PC-9 (cell line): ENCODE data around the gene WDFY3. TPM values are rescaled to one million over a fixed set of nuclear protein-coding genes. Genes with fewer than 3 reads are reported as not detected.

Experiments used
- BruUV-seq: library from RNA; stranded (reverse); fragments of 400-500 nt; replicated peaks from 2 replicates; lab custom pipeline; 2021; lab: Mats Ljungman, UMichigan
- CTCF ChIA-PET: fragments of 300-600 bp; sonication (Branson Sonifier 250); formaldehyde crosslinking; loops from one replicate; lab custom pipeline; 2022; ENCODE audit warnings: antibody characterized with exemption; lab: Charles Lee
- POLR2A ChIA-PET: fragments of 300-600 bp; sonication (Branson Sonifier 250); formaldehyde crosslinking; loops from one replicate; lab custom pipeline; 2022; ENCODE audit warnings: antibody characterized with exemption; ENCODE audit not compliant: unreplicated experiment; lab: Charles Lee
- DNase-seq, 2 experiments: peaks; one replicate each; pipeline versions ENCODE4 v3.0.0 to v3.0.0-alpha.2; 2015 to 2022; ENCODE audit warnings: mixed read lengths in 1 of 2
- H2AFZ ChIP-seq: fragments of 200-600 bp; sonication (generic); 2 replicates; pipeline ENCODE4 v1.8.1; 2017; ENCODE audit warnings: antibody characterized with exemption
- H3F3A ChIP-seq: fragments of 200-600 bp; sonication (generic); 2 replicates; pipeline ENCODE4 v1.8.1; 2017; ENCODE audit warnings: antibody characterized with exemption, mild to moderate bottlenecking, low read depth; ENCODE audit not compliant: insufficient read depth
- H3K27ac ChIP-seq: fragments of 200-600 bp; sonication (generic); 2 replicates; pipeline ENCODE4 v1.6.1; 2016; ENCODE audit warnings: mixed run types
- H3K27me3 ChIP-seq: fragments of 200-600 bp; sonication (generic); 2 replicates; pipeline ENCODE4 v1.6.1; 2016; ENCODE audit warnings: low read depth, mixed run types; ENCODE audit not compliant: insufficient read depth
- H3K36me3 ChIP-seq: fragments of 200-600 bp; sonication (generic); 2 replicates; pipeline ENCODE4 v1.6.1; 2016; ENCODE audit warnings: low read depth, mixed run types
- H3K4me1 ChIP-seq: fragments of 200-600 bp; sonication (generic); replicated peaks from 2 replicates; pipeline ENCODE4 v1.6.1; 2016; ENCODE audit warnings: mixed run types; ENCODE audit not compliant: insufficient read depth
- H3K4me2 ChIP-seq: fragments of 200-600 bp; sonication (generic); 2 replicates; pipeline ENCODE4 v1.6.1; 2017; ENCODE audit warnings: mixed run types
- H3K4me3 ChIP-seq: fragments of 200-600 bp; sonication (generic); 2 replicates; pipeline ENCODE4 v1.6.1; 2016; ENCODE audit warnings: mixed run types
- H3K79me2 ChIP-seq: fragments of 200-600 bp; sonication (generic); 2 replicates; pipeline ENCODE4 v1.6.1; 2017; ENCODE audit warnings: low read depth, mixed run types
- H3K9me2 ChIP-seq: fragments of 200-600 bp; sonication (generic); 2 replicates; pipeline ENCODE4 v1.8.1; 2017; ENCODE audit warnings: mild to moderate bottlenecking; ENCODE audit not compliant: insufficient read depth
- H3K9me3 ChIP-seq: fragments of 200-600 bp; sonication (generic); 2 replicates; pipeline ENCODE4 v1.8.1; 2016; ENCODE audit warnings: low read depth; ENCODE audit not compliant: insufficient read depth
- H4K20me1 ChIP-seq: fragments of 200-600 bp; sonication (generic); 2 replicates; pipeline ENCODE4 v1.8.1; 2017; ENCODE audit not compliant: insufficient read depth
- EZH2 ChIP-seq: fragments of 200-600 bp; sonication (generic); IDR thresholded peaks from 2 replicates; pipeline ENCODE4 v1.8.0; 2017; ENCODE audit warnings: antibody characterized with exemption, low read depth
- intact Hi-C: fragments of 100-400 bp; cut with micrococcal nuclease; formaldehyde crosslinking; loops from one replicate; pipeline ENCODE4 v1.10.0; 2022; ENCODE audit not compliant: unreplicated experiment
- total RNA-seq: library from RNA; stranded (reverse); gene quantifications from 2 replicates; pipeline ENCODE4 v1.2.3, GENCODE V29; 2021
- TF ChIP-seq, protein P1 (sequence below): fragments of 200-600 bp; sonication (generic); conservative IDR thresholded peaks from 2 replicates; pipeline ENCODE4 v1.6.1; 2017; ENCODE audit warnings: mixed run types, antibody characterized with exemption, mild to moderate bottlenecking, moderate library complexity

The WDFY3 gene
- total RNA-seq, 1 experiment from 2014 or later = 35.4 TPM

DNA sequence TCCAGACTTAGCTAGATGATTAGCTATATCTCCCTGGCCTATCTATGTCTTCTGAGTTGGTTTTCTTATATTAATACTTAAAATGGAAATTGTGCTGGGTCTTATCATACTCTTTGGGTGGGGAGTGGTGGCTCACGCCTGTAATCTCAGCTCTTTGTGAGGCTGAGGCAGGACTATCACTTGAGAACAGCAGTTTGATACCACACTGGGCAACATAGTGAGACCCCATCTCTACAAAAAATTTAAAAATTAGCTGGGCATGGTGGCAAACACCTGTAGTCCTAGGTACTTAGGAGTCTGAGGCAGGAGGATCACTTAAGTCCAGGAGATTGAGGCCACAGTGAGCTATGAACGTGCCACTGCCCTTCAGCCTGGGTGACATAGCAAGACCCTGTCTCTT, 30.4 kb downstream of the WDFY3 start:
- no peaks in the 10 kb centered on the region for H4K20me1 ChIP-seq
- TF ChIP-seq, protein P1, sequence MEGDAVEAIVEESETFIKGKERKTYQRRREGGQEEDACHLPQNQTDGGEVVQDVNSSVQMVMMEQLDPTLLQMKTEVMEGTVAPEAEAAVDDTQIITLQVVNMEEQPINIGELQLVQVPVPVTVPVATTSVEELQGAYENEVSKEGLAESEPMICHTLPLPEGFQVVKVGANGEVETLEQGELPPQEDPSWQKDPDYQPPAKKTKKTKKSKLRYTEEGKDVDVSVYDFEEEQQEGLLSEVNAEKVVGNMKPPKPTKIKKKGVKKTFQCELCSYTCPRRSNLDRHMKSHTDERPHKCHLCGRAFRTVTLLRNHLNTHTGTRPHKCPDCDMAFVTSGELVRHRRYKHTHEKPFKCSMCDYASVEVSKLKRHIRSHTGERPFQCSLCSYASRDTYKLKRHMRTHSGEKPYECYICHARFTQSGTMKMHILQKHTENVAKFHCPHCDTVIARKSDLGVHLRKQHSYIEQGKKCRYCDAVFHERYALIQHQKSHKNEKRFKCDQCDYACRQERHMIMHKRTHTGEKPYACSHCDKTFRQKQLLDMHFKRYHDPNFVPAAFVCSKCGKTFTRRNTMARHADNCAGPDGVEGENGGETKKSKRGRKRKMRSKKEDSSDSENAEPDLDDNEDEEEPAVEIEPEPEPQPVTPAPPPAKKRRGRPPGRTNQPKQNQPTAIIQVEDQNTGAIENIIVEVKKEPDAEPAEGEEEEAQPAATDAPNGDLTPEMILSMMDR = no peak
- no peak for TF ChIP-seq EZH2
- H3K9me2 ChIP-seq = no peaks in the 10 kb centered on the region
- intact Hi-C loops = no loop called here
- ChIA-PET CTCF (no interaction called here), POLR2A (no interaction called here)
- no peaks in the 10 kb centered on the region; the same call in 1 of the 2 replicates for H3K9me3 ChIP-seq
- H3K27ac ChIP-seq = no peak overlapping the region
- no peaks in the 10 kb centered on the region for H3K27me3 ChIP-seq
- H3K4me2 ChIP-seq = no peak overlapping the region
- no TSS peak for BruUV-seq
- no peak overlapping the region for H2AFZ ChIP-seq
- no peaks in the 10 kb centered on the region for H3K36me3 ChIP-seq
- H3K79me2 ChIP-seq = peaks cover 25% of the 10 kb centered on the region
- 0 out of 2 replicates have a peak, but pooled peaks cover 4% of the 10 kb centered on the region for H3K4me1 ChIP-seq
- no peaks in the 10 kb centered on the region for H3F3A ChIP-seq
- no peak for DNase-seq
- H3K4me3 ChIP-seq = no peak overlapping the region

- no TSS peak for BruUV-seq
- POLR2A ChIA-PET = no interaction called here
Observed at GRCh38 chr4:84932462-84932861, 34.0 kb downstream of the WDFY3 start.

DNA sequence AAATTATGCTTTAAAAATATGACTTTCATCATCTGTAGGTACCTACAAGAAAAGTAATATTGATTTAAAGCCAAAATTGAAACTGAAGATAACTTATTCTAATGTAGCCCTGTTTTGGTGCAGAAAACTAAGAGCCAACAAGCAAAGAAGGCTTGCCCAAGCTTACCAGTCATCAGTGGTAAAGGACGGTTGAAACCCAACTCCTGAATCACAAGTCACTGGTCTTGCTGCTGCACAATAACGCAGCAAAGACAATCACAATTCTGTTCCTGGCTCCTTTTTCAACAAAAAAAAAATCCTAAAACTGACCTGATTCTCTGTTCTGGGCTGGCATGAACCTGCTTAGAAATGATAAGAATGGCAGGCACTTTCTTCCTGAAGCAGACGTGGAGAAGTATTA, 34.5 kb downstream of the WDFY3 start:
- Histone ChIP-seq H3K27ac (no peak overlapping the region), H3F3A (no peaks in the 10 kb centered on the region), H3K4me2 (no peak overlapping the region), H3K4me1 (no peaks in the 10 kb centered on the region), H3K9me2 (no peaks in the 10 kb centered on the region), H3K27me3 (no peaks in the 10 kb centered on the region), H3K79me2 (peaks cover 9% of the 10 kb centered on the region), H2AFZ (no peak overlapping the region), H3K36me3 (no peaks in the 10 kb centered on the region), H3K9me3 (no peaks in the 10 kb centered on the region), H4K20me1 (no peaks in the 10 kb centered on the region), H3K4me3 (no peak overlapping the region)
- intact Hi-C loops = no loop called here
- DNase-seq = no peak
- ChIA-PET POLR2A (no interaction called here), CTCF (no interaction called here)
- TF ChIP-seq, protein P1 = no peak
- no peak for TF ChIP-seq EZH2
- BruUV-seq = no TSS peak

More at GRCh38 chr4:84932462-84932861, 34.0 kb downstream of the WDFY3 start:
- Histone ChIP-seq H3K9me3 (no peaks in the 10 kb centered on the region), H3K4me3 (no peak overlapping the region), H2AFZ (no peak overlapping the region), H3K36me3 (no peaks in the 10 kb centered on the region), H3K79me2 (peaks cover 14% of the 10 kb centered on the region), H3K4me2 (no peak overlapping the region), H3K9me2 (no peaks in the 10 kb centered on the region), H4K20me1 (no peaks in the 10 kb centered on the region), H3K4me1 (no peaks in the 10 kb centered on the region), H3F3A (no peaks in the 10 kb centered on the region), H3K27ac (no peak overlapping the region), H3K27me3 (no peaks in the 10 kb centered on the region)
- DNase-seq = no peak
- CTCF ChIA-PET = no interaction called here
- TF ChIP-seq, protein P1 = no peak
- TF ChIP-seq EZH2 = no peak
- intact Hi-C loops = no loop called here
